HG02981 (cell line): ENCODE data around the gene LIN7B.

Experiments
- ATAC-seq: cut with Tn5 transposase; IDR thresholded peaks from one replicate; pipeline ENCODE4 v1.9.1; 2021; ENCODE audit warnings: mild to moderate bottlenecking, moderate library complexity; ENCODE audit not compliant: unreplicated experiment

The LIN7B gene

DNA sequence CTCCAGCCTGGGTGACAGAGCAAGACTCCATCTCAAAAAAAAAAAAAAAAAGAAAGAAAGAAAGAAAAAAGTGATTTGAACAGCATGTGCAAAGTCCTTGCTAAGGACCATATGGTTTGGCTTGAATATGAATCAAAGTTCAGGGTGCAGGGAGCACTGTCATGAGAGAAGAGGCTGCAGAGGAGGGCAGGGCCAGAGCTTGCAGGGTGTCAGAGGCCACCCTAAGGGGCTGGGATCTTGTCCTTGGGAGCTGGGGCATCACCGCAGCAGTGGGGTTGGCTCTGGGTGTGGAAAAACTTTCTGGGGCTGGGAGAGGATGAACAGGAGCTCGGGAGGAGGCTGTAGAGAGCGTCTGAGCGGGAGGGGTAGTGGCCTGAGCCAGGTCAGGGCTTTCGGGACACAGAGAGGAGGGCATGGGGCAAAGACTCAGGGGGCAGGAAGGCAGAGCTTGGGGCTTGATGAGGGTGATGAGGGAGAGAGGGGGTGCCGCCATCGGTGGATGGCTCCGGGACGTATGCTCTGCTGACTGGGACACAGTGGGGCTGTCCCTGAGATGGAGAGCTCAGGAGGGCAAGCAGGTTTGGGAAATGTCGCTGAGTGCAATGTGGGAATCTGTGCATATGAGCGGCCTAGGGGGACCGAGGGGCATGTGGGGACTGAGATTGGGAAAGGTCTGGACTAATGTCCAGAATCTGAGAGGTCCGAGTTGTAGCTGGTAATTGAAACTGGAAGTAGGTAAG lies 46.5 kb downstream of the LIN7B start:
- ATAC-seq = no peak

DNA sequence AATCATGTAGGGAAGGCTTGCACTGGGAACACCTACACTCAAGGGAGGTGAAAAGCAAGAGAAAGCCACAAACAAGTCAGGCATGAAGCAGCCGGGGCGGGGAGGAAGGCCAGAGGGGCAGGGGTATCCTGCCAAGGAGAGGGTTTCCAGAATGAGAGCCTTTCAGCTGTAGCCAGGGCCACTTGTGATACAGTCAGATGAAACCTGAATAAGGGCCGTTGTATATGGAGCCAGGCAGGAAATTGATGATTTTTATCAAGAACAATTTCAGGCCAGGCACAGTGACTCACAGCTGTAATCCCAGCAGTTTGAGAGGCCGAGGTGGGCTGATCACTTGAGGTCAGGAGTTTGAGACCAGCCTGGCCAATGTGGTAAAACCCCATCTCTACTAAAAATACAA lies 47.8 kb downstream of the LIN7B start:
- no peak for ATAC-seq

DNA sequence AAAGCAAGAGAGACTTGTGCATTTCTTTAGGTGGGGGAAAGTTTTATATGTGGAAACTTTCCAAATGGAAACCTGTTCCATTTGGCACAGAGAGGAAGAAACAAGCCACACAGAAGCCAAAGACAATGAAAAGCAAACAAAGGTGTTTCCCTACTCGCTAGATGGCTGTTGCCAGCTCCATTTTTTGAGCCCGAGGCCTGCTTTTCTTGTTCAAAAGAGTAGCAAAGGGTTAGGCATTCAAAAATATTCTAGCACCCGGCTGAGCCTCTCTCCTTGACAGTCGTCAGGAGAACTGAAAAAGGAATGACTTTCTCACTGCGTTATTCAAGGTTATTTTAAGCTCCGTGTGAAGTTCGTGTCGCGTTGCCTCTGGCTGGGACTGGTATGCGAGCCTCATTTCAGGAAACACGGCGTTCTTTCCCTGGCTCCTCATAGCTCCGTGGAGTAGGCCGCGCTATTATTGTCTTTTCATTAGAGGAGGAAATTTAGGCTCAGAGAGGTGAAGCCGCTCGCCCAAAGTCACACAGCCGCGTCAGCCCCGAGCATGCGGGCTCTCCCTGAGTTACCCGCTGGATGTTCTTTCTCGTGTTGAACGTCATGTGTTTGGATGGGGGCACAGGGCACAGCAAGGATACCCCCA lies 51.1 kb downstream of the LIN7B start:
- ATAC-seq = no peak

DNA sequence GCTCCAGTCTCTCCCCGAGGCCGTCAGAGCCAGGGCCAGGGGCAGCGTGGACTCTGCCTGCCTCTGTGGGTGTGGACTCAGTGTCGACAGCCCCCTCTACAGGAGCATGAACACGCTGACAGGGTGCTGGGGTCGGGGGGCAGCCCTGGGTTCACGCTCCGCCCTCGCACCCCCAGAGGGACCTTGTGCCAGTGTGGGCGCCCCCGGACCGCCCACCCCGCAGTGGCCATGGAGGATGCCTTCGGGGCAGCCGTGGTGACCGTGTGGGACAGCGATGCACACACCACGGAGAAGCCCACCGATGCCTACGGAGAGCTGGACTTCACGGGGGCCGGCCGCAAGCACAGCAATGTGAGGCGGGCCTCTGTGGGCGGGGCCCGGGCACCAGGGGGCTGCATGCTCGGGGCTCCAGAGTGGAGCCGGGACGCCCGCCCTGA lies 51.7 kb downstream of the LIN7B start:
- no peak for ATAC-seq

DNA sequence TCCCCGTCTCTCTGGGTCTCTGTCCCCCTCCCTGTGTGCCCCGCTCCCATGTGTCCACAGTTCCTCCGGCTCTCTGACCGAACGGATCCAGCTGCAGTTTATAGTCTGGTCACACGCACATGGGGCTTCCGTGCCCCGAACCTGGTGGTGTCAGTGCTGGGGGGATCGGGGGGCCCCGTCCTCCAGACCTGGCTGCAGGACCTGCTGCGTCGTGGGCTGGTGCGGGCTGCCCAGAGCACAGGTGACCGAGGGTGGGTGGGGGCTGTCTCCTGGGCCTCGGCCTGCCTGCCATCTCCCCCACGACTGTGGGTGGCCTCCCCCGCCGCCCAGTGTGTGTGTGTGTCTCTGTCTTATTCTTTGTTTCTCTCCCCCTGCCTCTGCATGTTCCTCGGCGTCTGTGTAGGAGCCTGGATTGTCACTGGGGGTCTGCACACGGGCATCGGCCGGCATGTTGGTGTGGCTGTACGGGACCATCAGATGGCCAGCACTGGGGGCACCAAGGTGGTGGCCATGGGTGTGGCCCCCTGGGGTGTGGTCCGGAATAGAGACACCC lies 53.8 kb downstream of the LIN7B start:
- ATAC-seq = no peak
